Psoas muscle (tissue), 8 donors: ENCODE results near the gene STX4. TPM values are rescaled to one million over a fixed set of nuclear protein-coding genes. Genes with fewer than 3 reads are reported as not detected.
"Not testable (repeated sequence)": the region's sequence is repeated elsewhere in the genome, so short reads cannot be mapped to it uniquely, and the experiment has no call there.

Experiments
- ATAC-seq, 4 donors: fragments of 200-7000 bp; cut with Tn5 transposase; one replicate each; pipeline ENCODE4 v1.9.1; 2020; ENCODE audit warnings: moderate library complexity in 3 of 4, mild to moderate bottlenecking in 2 of 4
- DNase-seq, 2 donors: peaks; one replicate each; pipeline ENCODE4 v3.0.0-alpha.2; 2020
- H3K27ac ChIP-seq: fragments of 200-600 bp; one replicate; pipeline ENCODE4 v1.8.0; 2022
- H3K27me3 ChIP-seq, 3 donors: fragments of 200-600 bp in 1 of 3; one replicate each; pipeline versions ENCODE4 v1.6.1 to v1.8.0; 2013 to 2022; ENCODE audit warnings: low read length in 2 of 3, mild to moderate bottlenecking in 2 of 3, moderate library complexity in 1 of 3; ENCODE audit not compliant: insufficient read depth in 3 of 3
- H3K36me3 ChIP-seq, 2 donors: fragments of 200-600 bp in 1 of 2; one replicate each; pipeline versions ENCODE4 v1.6.1 to v1.8.0; 2013 to 2022; ENCODE audit warnings: low read depth in 1 of 2, mild to moderate bottlenecking in 1 of 2, moderate library complexity in 1 of 2; ENCODE audit not compliant: insufficient read depth in 1 of 2
- H3K4me1 ChIP-seq: fragments of 200-600 bp; one replicate; pipeline ENCODE4 v1.8.0; 2022
- H3K4me3 ChIP-seq: fragments of 200-600 bp; one replicate; pipeline ENCODE4 v1.8.0; 2022; ENCODE audit warnings: mild to moderate bottlenecking
- H3K9me3 ChIP-seq: fragments of 200-600 bp; one replicate; pipeline ENCODE4 v1.8.0; 2022
- WGBS, 3 donors: extraction: QIAGEN DNeasy Blood & Tissue Kit; methylation state at CpG; one replicate each; pipeline versions ENCODE4 v1.1.6 to v1.1.7; 2013; 5-methylcytosine and 5-hydroxymethylcytosine counted together
- intact Hi-C, 2 donors: fragments of 100-400 bp; cut with DNase I; formaldehyde crosslinking; loops; one replicate each; pipeline versions ENCODE4 v1.11.0 to v1.14.2; 2022
- polyA plus RNA-seq, 3 donors: library from polyadenylated mRNA; stranded (reverse); fragments of 200-250 nt; gene quantifications; one replicate each; pipeline ENCODE4 v1.2.3, GENCODE V29; 2013
- total RNA-seq, 4 donors: library from RNA; stranded (reverse); fragmentation: NEBNext Ultra II Directional in 2 of 4; extraction: Animal tissue kit (Norgen Biotek cat#: 25700) in 2 of 4; gene quantifications; one replicate each; pipeline versions ENCODE4 v1.2.1 to v1.2.4, GENCODE V29; 2021 to 2023
- TF ChIP-seq, protein P1 (sequence below): fragments of 200-600 bp; IDR thresholded peaks from one replicate; pipeline ENCODE4 v1.8.0; 2022; ENCODE audit warnings: antibody characterized with exemption
- donor health status: healthy with polysubstance abuse.
- donor health status: DM: no; HTN: no; CAD: no; lungs with moderate emphysema.
- donor health status: Bipolar disorder and iron deficiency.
- donor health status: healthy.
- donor health status: DM: yes; HTN: yes; CAD: no.
- donor health status: DM: no; HTN: no; CAD: no.
- donor health status: DM: no; HTN: no; CAD: no.
- donor health status: DM: yes; HTN: yes; CAD: no.

STX4 gene
- total and polyA plus RNA-seq, 7 donors, result 47.6 to 123 (median 57.8) TPM

DNA sequence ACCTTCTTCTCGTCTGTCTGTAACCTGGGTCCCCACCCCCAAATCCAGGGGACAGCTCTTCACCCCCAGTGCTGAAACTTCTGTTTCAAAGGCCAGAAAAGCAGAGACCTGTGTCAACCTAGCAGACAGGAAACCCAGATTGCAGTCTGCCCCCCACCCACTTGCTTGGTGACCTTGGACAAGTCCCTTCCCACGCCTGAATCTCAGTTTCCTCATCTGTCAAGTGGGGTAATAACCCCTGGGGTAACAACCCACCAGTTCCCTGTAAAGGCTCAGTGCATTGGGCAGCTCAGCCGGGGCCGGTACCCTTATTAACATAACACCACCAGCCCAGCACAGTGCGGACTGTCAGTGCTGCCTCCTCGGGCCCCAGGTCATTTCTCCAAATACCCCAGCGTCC lies 24.2 kb upstream of the STX4 start:
- intact Hi-C loops, result no loop called here
- Histone ChIP-seq H3K27ac (no peak overlapping the region), H3K4me3 (no peak overlapping the region), H3K9me3 (no peaks in the 10 kb centered on the region), H3K4me1 (no peaks in the 10 kb centered on the region), H3K27me3 (peaks cover 0 to 50% (median 25%) of the 10 kb centered on the region in 3 donors), H3K36me3 (no peaks in the 10 kb centered on the region)
- DNase-seq, result no peak
- no peak for ATAC-seq
- TF ChIP-seq, protein P1, sequence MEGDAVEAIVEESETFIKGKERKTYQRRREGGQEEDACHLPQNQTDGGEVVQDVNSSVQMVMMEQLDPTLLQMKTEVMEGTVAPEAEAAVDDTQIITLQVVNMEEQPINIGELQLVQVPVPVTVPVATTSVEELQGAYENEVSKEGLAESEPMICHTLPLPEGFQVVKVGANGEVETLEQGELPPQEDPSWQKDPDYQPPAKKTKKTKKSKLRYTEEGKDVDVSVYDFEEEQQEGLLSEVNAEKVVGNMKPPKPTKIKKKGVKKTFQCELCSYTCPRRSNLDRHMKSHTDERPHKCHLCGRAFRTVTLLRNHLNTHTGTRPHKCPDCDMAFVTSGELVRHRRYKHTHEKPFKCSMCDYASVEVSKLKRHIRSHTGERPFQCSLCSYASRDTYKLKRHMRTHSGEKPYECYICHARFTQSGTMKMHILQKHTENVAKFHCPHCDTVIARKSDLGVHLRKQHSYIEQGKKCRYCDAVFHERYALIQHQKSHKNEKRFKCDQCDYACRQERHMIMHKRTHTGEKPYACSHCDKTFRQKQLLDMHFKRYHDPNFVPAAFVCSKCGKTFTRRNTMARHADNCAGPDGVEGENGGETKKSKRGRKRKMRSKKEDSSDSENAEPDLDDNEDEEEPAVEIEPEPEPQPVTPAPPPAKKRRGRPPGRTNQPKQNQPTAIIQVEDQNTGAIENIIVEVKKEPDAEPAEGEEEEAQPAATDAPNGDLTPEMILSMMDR, result no peak
- 72 to 86% (median 84%) methylated on average over 7 of the region's 7 CpGs for WGBS, 3 donors

DNA sequence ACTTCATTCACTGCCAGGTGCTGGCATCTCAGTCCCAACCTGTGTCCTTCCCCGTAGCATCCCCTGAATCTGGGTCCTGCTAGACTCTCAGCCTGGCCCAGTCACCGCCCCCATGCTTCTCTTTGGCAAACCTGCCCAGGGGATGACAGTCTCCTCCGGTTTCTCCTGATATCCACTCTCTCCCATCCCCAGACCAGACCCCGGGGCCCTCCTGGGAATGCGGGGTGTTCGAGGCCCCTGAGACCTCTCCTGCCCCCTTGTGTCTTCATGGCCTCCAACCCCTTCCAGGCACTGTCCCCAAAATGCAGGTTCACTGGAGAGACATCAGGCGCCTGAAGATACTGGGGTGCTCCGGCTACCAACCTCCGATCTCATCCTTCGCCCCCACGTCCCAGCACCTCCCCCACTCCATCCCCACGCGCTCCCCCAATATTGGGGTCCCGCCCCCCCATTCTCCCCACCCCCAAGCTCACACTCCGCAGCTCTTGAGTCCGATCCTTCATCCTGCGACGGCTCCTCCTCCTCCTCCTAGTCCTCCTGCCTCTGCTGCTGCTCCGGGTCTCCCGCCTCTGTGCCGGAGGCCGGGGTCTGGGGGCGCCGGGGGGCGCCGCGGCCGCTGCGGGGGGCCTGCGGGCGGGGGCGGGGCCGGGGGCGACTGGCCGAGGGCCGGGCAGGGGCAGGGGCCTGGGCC lies 23.3 kb upstream of the STX4 start:
- no peaks in the 10 kb centered on the region for H3K36me3 ChIP-seq
- peaks cover 0 to 52% (median 27%) of the 10 kb centered on the region in 3 donors for H3K27me3 ChIP-seq
- H3K4me1 ChIP-seq, result no peaks in the 10 kb centered on the region
- no peak overlapping the region for H3K27ac ChIP-seq
- no peaks in the 10 kb centered on the region for H3K9me3 ChIP-seq
- TF ChIP-seq, protein P1, result no peak
- 12 to 14% (median 12%) methylated on average over 31 to 36 of the region's 36 CpGs for WGBS, 3 donors
- ATAC-seq, result no peak
- intact Hi-C loops, result no loop called here
- DNase-seq, result no peak
- no peak overlapping the region for H3K4me3 ChIP-seq

DNA sequence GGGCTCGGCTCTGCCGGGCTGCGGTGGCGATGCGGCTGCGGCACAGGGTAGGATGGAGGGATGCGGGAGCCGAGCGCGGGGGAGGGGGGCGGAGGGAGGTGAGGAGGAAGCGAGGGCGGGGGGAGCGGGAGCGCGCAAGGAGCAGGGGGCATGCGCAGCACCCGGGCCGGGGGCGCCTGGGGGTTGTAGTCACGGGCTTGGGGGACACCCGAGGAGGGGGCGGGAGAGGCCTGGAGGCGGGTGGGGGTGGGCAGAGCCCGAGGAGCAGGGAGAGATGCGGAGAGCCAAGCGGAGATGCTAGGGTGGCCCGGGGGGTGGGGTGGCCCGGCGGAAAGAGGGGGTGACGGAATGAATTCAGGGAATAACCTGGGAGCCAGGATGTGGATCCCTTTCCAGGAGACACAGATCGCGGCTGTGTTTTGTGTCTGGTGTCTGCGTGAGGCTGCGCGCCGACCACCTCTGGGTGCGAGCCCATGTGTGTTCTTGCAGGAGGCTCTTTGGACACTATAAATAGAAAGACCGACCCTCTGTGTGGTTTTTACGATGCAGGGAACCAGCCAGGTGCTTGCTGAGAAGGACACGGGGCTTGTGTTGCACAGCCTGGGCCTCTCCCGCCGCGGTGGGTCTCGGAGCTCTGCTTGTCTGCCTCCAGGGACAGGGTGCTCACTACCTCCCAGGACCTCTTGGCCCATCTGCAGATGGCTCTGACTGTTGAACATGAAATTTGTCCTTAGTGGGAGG lies 22.6 kb upstream of the STX4 start, which contains the start of gene STX1B:
Gene STX1B, minus strand, starts transcription at position 54 of the 741 bp plus-strand sequence. CDS start 242 bp downstream, outside the sequence.
- intact Hi-C loops, result no loop called here
- Histone ChIP-seq H3K36me3 (no peaks in the 10 kb centered on the region), H3K27me3 (peaks cover 0 to 56% (median 29%) of the 10 kb centered on the region in 3 donors), H3K27ac (no peak within 1 kb of the TSS), H3K4me3 (no peak within 1 kb of the TSS), H3K9me3 (no peaks in the 10 kb centered on the region), H3K4me1 (no peaks in the 10 kb centered on the region)
- TF ChIP-seq, protein P1, result no peak
- DNase-seq (no peak), ATAC-seq (no peak)
- WGBS, 3 donors, result 7 to 10% (median 7%) methylated on average over 35 to 45 of the region's 45 CpGs

DNA sequence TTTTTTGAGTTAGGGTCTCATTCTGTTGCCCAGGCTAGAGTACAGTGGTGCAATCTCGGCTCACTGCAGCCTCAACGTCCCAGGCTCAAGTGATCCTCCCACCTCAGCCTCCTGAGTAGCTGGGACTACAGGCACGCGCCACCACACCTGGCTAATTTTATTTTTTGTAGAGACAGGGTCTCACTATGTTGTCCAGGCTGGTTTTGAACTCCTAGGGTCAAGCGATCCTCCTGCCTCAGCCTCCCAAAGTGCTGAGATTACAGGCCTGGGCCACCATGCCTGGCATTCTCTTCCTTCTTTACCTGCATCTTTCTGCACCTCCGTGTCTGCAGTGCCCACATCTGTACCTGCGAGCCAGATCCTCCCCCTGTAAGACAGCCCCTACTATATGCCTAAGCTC lies 21.5 kb upstream of the STX4 start:
- H3K27ac ChIP-seq, H3K4me1 ChIP-seq, DNase-seq, ATAC-seq, H3K36me3 ChIP-seq, intact Hi-C loops, H3K9me3 ChIP-seq, H3K4me3 ChIP-seq: not testable (repeated sequence)
- H3K27me3 ChIP-seq, result peaks cover 0 to 56% (median 32%) of the 10 kb centered on the region in 3 donors
- WGBS, 3 donors, result 79 to 84% (median 83%) methylated on average over 7 of the region's 7 CpGs

DNA sequence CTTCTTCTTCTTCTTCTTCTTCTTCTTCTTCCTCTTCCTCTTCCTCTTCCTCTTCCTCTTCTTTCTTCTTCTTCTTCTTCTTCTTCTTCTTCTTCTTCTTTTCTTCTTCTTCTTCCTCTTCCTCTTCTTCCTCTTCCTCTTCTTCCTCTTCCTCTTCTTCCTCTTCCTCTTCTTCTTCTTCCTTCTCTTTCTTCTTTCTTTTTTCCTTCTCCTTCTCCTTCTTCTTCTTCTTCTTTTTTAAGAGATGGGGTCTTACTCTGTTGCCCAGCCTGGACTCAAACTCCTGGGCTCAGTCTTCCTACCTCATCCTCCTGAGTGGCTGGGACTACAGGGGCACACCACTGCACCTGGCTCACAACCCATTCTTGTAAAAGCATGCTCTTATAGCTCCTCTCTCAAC lies 20.1 kb upstream of the STX4 start:
- H3K4me1 ChIP-seq, H3K36me3 ChIP-seq, DNase-seq, H3K27ac ChIP-seq, intact Hi-C loops, ATAC-seq, H3K9me3 ChIP-seq, H3K4me3 ChIP-seq: not testable (repeated sequence)
- peaks cover 0 to 50% (median 33%) of the 10 kb centered on the region in 3 donors for H3K27me3 ChIP-seq
